Upper lobe of right lung (tissue), 1 donor: ENCODE results near the gene APIP. TPM values are rescaled to one million over a fixed set of nuclear protein-coding genes. Genes with fewer than 3 reads are reported as not detected.

Experiments
- ATAC-seq: fragments of 200-7000 bp; cut with Tn5 transposase; one replicate; pipeline ENCODE4 v1.9.1; 2020; ENCODE audit warnings: mild to moderate bottlenecking, moderate library complexity
- DNase-seq: peaks from one replicate; pipeline ENCODE4 v3.0.0-alpha.2; 2020
- H3K27ac ChIP-seq: fragments of 200-600 bp; one replicate; pipeline ENCODE4 v1.8.0; 2022
- H3K27me3 ChIP-seq: fragments of 200-600 bp; one replicate; pipeline ENCODE4 v1.8.0; 2022; ENCODE audit warnings: mild to moderate bottlenecking
- H3K36me3 ChIP-seq: fragments of 200-600 bp; one replicate; pipeline ENCODE4 v1.8.0; 2022
- H3K4me1 ChIP-seq: fragments of 200-600 bp; one replicate; pipeline ENCODE4 v1.8.0; 2022
- H3K4me3 ChIP-seq: fragments of 200-600 bp; one replicate; pipeline ENCODE4 v1.8.0; 2022; ENCODE audit warnings: mild to moderate bottlenecking
- H3K9me3 ChIP-seq: fragments of 200-600 bp; one replicate; pipeline ENCODE4 v1.8.0; 2022
- intact Hi-C: fragments of 100-400 bp; cut with DNase I; formaldehyde crosslinking; loops from one replicate; pipeline ENCODE4 v1.11.0; 2022
- total RNA-seq: library from RNA; stranded (reverse); fragmentation: NEBNext Ultra II Directional; extraction: Animal tissue kit (Norgen Biotek cat#: 25700); gene quantifications from one replicate; pipeline ENCODE4 v1.2.1, GENCODE V29; 2021
- TF ChIP-seq, protein P1 (sequence below): fragments of 200-600 bp; IDR thresholded peaks from one replicate; pipeline ENCODE4 v1.8.0; 2022; ENCODE audit warnings: antibody characterized with exemption
- donor health status: DM: no; HTN: yes; CAD: no; lungs with severe emphysema.

The APIP gene
- total RNA-seq, 1 donor from 2014 or later = 26.5 TPM

DNA sequence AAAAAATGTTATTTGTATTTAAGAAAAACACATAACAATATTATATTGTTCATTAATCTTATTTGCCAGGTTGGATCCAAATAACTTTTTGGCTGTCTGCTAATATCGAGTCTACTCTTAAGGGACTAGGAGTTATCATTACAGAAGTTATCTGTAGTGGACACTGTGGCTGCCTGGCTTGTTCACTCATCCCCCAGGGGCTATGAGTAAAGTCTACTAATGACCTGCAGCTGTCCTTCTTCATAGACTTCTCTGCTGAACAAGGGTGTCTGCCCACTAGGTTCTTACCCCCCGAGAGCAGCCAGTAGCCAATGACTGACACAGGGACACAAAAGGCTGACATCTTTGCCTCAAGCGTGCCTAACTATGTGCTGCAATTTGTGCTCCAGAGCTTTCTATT lies 69.7 kb downstream of the APIP start:
- Histone ChIP-seq H3K9me3 (no peaks in the 10 kb centered on the region), H3K4me1 (no peaks in the 10 kb centered on the region), H3K36me3 (no peaks in the 10 kb centered on the region), H3K4me3 (no peak overlapping the region), H3K27ac (no peak overlapping the region), H3K27me3 (no peaks in the 10 kb centered on the region)
- TF ChIP-seq, protein P1, sequence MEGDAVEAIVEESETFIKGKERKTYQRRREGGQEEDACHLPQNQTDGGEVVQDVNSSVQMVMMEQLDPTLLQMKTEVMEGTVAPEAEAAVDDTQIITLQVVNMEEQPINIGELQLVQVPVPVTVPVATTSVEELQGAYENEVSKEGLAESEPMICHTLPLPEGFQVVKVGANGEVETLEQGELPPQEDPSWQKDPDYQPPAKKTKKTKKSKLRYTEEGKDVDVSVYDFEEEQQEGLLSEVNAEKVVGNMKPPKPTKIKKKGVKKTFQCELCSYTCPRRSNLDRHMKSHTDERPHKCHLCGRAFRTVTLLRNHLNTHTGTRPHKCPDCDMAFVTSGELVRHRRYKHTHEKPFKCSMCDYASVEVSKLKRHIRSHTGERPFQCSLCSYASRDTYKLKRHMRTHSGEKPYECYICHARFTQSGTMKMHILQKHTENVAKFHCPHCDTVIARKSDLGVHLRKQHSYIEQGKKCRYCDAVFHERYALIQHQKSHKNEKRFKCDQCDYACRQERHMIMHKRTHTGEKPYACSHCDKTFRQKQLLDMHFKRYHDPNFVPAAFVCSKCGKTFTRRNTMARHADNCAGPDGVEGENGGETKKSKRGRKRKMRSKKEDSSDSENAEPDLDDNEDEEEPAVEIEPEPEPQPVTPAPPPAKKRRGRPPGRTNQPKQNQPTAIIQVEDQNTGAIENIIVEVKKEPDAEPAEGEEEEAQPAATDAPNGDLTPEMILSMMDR = no peak
- no peak for DNase-seq
- no peak for ATAC-seq
- intact Hi-C loops = no loop called here

DNA sequence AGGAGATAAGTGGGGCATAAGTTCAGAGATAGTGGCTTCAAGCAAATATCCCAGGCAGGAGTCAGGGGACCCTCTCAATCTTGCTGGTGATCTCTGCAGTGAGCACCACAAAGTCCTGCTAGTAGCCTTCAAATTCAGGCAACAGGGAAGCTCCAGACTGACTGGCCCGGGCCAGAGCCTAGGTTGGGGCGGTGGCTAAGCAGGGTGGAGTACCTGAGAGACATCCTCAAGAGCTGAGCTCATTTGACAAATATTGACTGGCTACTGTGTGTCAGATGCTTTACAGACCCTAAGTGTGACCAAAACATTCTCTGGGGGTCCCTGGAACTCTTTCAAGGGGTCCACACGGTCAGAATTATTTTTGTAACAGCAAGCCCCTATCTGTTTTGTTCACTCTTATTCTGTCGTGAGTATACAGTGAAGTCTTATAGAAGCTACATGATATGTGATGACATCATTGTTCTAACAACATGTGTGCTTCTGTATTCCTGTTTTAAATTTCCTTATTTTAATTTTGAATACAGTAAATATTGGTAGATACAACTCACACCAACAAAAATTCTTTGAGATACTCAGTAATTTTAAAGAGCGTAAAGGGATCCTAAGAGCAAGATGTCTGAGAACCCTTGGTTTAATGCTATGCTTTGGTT lies 71.6 kb downstream of the APIP start:
- no peak overlapping the region for H3K27ac ChIP-seq
- no peak for ATAC-seq
- intact Hi-C loops = no loop called here
- H3K4me3 ChIP-seq = no peak overlapping the region
- TF ChIP-seq, protein P1 = no peak
- no peaks in the 10 kb centered on the region for H3K9me3 ChIP-seq
- H3K4me1 ChIP-seq = no peaks in the 10 kb centered on the region
- H3K36me3 ChIP-seq = no peaks in the 10 kb centered on the region
- H3K27me3 ChIP-seq = no peaks in the 10 kb centered on the region
- no peak for DNase-seq

DNA sequence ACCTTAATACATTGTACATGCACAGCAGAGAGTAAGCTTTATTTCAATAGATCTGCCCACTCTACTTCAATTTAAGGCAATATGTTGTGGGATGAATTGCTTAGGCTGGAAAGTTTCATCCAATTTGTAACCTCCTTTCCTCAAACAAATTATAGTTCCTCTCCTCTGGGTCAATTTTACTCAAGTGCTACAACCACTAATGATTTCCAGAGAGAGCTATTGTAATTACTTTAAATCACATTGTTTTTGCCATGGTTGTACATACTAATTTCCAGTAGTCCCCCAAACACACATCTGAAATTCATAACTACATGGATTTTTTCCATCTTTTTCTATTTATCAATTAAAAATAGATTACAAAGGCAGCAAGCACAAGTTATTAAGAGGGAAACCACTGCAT lies 72.9 kb downstream of the APIP start:
- Histone ChIP-seq H3K27me3 (no peaks in the 10 kb centered on the region), H3K36me3 (no peaks in the 10 kb centered on the region), H3K4me3 (no peak overlapping the region), H3K4me1 (no peaks in the 10 kb centered on the region), H3K27ac (no peak overlapping the region), H3K9me3 (no peaks in the 10 kb centered on the region)
- ATAC-seq (no peak), DNase-seq (no peak)
- intact Hi-C loops = no loop called here
- TF ChIP-seq, protein P1 = no peak

DNA sequence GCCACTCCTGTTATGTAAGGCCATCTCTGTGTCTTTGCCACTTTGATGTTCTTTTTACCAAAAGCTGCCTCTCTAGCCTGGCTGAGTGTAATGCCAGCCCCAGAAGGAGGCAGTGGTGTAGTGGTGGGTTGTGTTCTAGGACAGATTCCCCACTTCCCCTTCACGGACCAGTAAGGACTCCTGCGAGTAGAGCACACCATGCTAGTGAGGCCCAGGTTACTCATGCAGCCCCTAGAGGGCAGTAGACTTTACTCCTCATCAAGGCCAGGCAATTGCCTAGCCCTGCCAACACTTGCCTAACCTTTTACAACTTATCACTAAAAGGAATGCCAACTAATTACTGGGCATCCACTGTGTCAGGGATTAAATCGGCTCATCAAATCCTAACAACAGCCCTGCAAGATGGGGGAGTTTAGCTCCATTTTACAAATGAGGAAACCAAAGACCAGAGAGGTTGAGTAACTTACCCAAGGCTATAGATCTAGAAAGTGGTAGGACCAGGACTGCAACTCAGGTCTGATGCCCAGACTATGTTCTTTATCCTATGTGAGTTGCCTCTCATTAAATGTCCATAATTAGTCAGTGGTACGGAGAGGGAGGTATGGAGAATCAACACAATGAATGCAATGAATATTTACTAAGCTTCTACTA lies 75.3 kb downstream of the APIP start:
- H3K27ac ChIP-seq = no peak overlapping the region
- H3K9me3 ChIP-seq = no peaks in the 10 kb centered on the region

DNA sequence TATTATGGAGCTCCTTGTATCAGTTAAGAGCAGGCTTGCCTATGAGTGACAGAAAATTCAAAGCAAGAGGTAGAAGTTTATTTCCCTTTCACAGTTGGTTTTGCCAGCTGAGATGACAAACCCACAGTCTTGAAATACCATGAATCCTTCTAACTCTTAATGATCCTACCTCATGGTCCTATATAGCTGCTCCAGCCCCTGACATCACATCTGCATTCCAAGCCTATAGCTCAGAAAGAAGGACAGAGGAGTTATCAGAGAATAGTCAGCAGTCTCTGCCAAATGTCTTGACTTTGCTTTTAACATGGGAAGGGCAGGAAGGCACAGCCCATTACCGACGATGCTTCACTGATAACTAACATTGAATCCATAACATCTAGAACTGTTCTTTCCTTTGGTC lies 76.2 kb downstream of the APIP start:
- DNase-seq (no peak), ATAC-seq (no peak)
- no peak overlapping the region for H3K4me3 ChIP-seq
- intact Hi-C loops = no loop called here
- no peaks in the 10 kb centered on the region for H3K27me3 ChIP-seq
- no peak overlapping the region for H3K27ac ChIP-seq
- H3K4me1 ChIP-seq = no peaks in the 10 kb centered on the region
- no peaks in the 10 kb centered on the region for H3K9me3 ChIP-seq
- no peaks in the 10 kb centered on the region for H3K36me3 ChIP-seq
- TF ChIP-seq, protein P1 = no peak

More for the DNA sequence above, 75.3 kb downstream of the APIP start:
- Histone ChIP-seq H3K36me3 (no peaks in the 10 kb centered on the region), H3K4me1 (no peaks in the 10 kb centered on the region), H3K27me3 (no peaks in the 10 kb centered on the region), H3K4me3 (no peak overlapping the region)
- peak; percentile 97 for ATAC-seq
- TF ChIP-seq, protein P1 = peak; percentile 60
- intact Hi-C loops = no loop called here
- DNase-seq = no peak
